NCI-H2107 (cell line): ENCODE measurements around the gene CPSF2.

Experiments
- DNase-seq: peaks from one replicate; lab custom pipeline; 2025; lab: John Stamatoyannopoulos, UW

Gene CPSF2

DNA sequence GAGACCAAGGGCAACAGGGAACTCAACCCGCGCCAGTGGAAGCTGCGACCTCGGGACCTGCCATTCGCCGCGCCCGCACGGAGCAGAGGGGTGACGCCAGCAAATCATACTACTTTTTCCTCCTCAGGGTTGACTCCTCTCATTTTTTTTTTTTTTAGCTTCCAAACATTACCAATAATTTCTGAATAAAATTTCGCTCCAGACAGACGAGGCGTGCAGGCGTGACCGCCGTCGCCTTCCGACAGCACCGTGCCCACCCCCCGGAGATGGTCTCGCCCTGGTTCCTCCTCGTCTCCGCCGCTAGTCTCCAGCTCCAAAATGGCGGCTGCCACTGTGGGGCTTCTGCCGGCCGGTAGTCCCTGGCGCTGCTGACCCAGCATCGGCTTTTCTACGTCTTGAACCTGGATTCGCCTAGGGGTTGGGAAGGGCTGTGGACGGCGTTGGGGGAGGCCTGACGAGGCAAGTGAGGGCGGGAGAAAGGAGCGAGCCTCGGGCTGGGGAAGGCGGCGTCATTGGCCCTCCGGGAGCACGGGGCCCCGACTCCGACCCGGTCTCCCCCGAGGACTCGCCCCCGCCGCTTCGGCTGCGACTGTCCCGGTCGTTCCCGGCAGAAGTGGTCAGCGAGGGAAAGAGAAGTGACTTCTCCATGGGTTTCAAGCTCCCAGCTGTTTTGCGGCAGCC is at the start of gene CPSF2, which contains the start of gene NDUFB1:
Gene CPSF2 (plus strand): TSS at position 300 of the 681 bp plus-strand sequence. CDS start 9,016 bp downstream, outside the sequence.
Gene NDUFB1 (minus strand): TSS at position 37 of the 681 bp plus-strand sequence. CDS start 4,069 bp downstream, outside the sequence.
- DNase-seq = peak; percentile 78

DNA sequence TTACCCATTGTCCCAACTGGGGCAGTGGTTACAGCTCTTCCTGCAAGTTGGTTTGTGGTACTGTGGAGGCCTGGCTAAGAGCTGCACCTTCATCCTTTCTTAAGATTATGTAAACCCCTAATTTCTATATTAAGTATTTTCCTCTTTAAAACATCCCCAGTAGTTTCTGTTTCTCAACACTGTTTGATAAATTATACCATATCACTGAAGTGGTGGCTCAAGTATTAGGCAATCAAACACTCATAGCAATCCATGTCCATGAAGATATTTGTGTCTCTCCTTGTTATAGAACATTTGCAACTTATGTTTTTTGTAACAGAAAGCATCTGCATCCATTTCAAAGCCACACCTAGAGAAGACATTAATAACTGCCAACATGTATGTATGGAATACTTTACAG is 47.2 kb upstream of the CPSF2 start:
- no peak for DNase-seq

DNA sequence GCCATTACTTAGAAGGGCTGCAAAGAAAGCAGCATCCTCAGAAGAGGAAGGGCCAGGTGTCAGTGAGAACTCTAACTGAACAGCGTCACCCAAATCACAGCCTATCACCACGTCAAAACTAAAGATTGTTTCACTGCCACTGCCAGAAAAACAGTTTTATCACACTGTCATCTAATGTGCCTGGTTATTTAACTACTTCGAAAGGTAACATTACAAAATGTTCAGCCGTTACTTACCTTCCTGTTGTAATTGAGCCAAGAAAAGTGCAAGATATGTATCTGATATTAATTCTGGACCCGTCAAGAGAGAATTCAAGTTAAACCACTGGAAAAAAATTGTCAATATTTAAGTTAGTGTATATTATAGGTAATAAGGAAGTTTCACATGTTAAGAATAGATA is 33.3 kb upstream of the CPSF2 start:
- no peak for DNase-seq

DNA sequence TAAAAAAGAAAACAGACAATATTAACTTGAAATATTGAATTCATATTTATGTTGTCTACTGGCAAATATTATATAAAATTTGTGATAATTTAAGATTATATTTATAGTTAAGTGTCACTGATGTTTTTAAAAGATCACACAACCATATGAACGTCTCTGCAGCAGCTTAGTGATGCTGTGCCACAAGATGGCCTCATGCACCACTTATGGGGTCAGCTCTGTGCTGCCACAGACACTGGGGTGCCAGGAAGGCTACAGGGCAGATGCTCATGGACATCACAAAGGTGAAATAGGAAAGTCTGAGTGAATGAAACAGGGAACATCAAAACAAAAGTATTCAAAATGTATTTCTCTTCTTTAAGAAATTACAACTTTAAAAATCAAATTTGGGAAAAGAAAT is 28.4 kb upstream of the CPSF2 start:
- no peak for DNase-seq

DNA sequence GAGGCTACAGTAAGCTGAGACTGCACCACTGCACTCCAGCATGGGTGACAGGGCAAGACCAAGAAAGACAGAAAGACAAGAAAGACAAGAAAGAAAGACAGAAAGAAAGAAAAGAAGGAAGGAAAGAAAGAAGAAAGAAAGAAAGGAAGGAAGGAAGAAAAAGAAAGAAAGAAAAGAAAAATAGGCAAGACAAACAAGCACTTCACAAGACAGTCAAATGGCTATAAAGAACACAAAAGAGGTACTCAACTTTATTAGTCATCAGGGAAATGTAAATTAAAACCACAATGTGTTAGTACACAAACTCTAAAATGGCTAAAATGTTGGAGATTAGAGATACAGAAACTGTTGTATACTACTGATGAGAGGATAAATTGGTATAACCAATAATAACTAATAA is 22.0 kb upstream of the CPSF2 start:
- DNase-seq = no peak

DNA sequence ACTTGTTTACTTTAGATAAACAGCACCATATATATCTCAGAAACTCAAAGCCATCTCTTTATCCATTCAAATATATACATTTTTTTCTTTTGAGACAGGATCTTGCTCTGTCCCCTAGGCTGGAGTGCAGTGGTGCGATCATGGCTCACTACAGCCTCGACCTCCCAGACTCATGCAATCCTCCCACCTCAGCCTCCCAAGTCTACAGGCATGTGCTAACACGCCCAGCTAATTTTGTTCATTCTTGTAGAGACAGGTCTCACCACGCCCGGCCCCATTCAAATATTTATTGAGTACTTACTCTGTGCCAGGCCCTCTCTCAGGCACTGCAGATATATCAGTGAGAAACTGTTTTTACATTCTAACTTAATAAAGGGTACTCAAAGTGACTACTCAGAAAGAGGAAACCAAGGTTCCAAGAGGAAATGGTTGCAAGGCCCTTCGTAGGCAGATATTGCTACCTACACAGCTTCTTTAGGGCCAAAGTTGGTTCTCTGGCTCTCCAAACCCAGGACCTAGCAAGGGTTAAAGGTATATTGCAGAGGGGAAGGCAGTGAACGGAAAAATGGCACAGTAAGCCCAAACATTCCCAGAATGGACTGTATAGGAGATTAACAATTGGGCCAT is 18.3 kb upstream of the CPSF2 start:
- no peak for DNase-seq

DNA sequence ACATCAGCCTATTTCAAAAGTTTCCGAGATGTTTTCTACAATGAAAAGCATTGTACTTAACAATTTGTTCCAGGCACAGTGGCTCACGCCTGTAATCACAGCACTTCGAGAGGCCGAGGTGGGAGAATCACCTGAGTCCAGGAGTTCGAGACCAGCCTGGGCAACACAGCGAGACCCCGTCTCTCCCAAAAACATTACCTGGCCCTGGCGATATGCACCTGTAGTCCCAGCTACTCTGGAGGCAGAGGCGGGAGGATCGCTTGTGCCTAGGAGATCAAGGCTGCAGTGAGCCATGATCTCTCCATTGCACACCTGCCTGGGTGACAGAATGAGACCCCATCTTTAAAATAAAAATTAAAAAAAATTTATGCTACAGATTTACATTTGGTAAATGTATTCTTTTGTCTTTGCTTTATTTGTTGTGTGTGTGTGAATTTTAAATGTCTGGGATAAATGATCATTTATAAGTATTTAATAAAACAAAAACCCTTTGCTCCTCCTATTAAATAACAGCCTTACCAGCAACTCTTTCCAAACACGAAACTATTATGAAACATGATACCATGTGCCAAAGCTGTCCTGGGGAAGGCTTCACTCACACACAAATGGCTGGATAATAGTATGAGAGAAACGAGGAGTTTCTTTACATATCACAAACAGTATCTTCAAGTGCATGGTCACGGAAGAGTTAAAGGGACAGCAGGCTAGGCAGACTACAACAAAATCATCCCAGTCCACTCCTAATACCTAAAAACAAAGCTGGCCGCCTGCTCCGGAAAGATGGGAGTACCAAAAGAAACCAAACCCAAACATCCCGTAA is 16.5 kb upstream of the CPSF2 start:
- DNase-seq = no peak

DNA sequence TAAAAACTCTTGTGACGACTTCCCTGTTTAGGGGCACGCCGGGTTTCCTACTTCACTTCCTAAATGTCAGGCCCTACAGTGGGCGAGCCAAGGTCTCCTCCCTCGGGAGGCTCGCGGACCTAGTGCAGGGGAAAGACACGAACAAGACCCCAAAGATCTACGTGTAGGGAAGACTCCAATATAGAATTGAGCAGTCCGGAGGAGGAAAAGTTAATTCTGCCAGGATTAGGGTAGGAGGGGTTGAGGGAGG is 16.0 kb upstream of the CPSF2 start:
- no peak for DNase-seq

DNA sequence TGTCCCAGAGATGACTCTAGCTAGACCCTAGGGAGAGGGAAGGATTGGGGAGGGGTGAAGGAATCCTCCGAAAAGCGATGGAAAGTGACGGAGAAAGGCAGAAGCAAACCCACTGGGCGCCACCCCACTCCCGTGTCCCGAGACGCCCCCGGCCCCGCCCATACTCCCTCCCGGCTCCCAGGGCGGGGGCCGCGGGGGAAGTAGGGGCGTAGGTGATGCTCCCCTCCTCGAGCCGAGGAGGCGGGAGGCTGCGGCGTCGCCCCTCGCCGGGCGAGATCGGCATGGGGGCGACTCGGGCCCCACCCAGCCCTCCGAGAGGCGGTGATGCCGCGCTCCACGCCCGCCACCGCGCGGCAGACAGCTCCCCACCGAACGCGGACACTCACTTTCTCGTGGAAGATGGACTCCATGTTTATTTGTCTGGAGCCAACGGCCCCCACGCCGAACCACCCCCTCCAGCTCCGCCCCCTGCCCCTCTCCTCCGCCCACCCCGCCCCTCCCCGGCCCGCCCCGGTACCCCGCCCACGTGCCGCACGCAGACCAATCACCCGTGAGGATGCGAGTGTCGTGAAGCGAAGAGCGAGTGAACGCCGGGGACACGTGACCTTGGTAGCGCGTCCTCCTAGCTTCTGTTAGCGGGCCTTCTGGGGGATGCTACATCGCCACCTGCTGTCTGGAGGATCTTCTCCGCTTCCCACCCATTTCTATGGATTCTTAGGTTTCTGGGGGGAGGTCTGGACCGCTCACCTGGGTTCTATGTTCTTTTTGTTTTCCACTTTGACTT is 15.4 kb upstream of the CPSF2 start, which contains the start of gene ATXN3:
Gene ATXN3 (minus strand): TSS at position 440 of the 784 bp plus-strand sequence. CDS start 30 bp downstream, at position 410.
- DNase-seq = peak; percentile 99

DNA sequence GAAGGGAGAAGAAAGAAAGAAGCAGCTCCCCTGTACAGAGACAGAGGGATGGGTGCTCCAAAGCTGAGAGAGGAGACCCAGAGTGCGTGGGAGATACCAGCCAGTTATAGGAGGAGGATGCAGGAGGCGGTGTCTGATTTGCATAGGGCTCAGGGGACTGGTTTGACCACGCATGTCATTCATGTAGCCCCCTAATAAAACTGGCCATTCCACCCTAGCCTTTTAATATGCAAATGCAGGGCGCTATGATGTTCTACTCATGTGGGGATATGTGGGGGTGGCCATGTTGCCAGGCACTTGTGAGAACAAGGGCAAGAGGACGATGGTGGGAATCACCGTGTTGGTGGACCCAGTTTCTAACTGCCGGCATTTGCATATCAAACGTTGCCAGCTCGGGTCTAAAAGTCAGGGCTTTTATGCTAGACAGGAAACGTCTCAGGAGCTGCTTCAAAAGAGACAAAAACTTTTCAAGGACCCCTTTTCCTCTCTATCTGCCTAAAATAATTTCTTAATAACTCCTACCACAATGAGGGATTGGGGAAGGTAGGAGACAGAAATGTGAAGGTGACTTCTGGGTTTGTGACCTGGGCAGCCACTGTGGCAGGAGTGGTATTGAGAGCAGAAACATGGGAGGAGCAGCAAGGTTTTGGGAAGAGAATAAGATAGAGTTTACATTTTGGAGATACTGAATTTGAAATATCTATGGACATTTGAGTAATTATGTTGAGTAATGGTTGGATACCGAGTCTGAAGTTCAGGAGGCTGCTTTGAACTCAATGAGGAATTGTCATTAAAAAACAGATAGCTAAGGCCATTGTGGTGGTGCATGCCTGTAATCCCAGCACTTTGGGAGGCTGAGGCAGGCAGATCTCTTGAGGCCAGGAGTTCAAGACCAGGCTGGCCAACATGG is 13.2 kb upstream of the CPSF2 start:
- DNase-seq = no peak

DNA sequence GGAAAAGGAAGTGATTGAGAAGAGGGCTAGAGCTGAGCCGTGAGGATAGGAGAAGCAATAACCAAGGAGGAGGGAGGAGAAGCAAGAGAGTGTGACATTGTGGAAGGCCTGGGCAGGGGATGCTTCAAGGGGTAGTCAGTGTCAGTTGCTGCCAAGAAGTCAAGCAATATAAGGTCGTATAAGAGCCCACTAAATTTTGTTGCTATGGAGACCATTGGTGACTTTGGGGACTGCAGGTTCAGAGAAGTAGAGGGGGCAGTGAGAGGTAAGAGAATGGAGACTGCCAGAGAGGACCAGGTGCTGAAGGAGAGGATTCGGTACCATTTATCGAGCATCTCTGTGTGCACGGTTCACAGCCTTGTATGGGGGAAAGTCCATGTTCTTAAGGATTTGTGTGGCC is 12.3 kb upstream of the CPSF2 start:
- DNase-seq = no peak

DNA sequence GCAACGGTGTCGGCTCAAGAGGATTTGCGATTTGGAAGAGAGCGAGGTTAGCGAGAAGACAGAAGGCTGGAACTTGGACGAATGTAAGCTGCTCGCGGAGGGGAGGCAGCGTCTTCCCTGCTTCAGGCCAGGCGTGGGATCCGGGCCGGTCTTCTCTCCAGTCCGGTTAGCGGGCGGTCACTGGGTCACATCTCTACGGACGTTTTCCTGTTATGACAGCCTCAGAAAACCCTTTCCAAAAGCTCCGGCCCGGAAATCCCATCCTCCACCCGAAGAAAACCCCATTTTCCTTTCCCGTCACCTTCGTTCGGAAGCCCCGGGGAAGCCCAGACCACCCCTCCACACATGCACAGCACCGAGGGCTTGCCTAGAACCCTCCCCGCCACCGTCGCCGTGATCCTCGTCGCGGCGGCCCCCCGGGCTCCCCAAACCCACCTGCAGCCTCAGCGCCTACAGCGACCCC is 531 bp upstream of the CPSF2 start:
- no peak for DNase-seq

DNA sequence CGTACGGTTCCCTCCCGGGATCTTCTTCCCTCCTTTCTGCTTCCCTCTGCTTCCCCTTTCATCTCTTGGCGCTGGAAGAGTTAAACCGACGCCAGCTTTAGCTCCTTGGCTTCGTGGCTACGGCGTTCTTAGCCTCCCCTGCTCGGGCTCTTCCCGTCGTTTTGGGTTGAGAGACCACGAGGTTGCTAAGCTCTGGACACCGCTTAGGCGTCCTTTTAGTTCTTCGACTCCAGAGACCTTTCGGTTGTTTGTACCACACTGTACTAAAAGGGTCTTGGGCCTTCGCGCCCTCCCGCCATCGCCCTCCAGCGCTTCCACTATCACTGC is 545 bp downstream of the CPSF2 start:
- DNase-seq = peak; percentile 7

DNA sequence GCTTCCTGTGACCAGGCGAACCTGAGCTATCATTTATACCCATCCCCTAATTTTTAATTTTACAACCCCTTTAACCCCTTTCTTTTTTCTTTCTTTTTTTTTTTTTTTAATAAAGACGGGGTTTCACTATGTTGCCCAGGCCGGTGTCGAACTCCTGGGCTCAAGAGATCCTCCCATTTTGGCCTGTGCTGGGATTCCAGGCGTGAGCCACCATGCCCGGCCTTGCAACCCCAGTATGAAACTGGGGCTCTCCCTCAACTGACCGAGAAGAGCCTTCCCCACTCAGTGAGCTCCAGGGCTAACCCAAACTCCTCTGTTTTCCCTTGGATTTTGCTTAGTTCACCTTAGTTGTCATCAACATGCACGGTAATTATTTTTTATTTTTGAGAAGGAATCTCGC is 992 bp downstream of the CPSF2 start:
- no peak for DNase-seq

DNA sequence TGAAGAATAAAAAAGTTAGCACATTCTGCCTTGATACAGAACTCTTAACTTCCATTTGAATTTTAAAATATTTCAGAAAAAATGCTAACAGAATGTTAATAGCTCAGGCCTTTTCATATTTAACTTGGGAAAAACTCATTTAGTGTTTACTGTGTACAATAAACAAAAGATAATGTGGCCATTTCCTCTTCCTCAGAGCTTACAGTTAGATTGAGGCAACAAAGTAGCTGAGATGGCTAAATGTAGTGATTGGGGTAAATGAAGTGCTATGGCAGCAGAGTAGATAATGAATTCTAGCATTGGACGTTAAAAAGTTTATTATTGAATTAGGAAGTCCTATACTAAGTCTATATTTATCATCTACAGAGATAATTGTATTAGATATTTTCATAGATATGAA is 12.7 kb downstream of the CPSF2 start:
- no peak for DNase-seq

DNA sequence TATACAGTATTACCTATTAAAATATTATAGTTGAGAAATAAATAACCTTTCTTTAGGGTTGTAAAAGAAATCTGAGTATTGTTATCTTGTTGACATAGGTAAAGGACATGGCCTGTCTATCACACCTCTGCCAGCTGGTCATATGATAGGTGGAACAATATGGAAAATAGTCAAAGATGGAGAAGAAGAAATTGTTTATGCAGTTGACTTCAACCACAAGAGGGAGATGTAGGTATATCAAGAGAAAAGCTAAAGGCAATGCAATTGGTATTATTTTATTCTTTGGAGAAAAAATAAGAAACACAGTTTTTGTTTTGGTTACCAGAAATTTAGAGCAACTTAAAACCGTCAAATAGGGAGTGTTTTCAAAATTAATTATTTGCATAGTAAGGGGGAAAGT is 13.5 kb downstream of the CPSF2 start:
- DNase-seq = no peak

DNA sequence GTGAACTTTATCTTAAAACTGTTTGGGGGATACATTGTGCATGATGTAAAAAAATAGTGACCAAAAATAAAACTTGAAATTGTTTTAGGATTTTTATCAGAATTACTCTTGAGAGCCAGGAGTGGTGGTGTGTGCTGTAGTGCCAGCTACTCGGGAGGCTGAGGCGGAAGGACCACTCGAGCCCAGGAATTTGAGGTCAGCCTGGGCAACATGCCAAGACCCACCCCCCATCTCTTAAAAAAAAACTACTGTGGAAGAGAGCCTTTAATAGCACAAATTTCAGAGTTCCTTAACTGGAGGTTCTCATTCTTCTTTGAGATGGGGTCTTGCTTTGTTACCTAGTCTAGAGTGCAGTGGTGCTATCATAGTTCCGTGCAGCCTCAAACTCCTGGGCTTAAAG is 21.5 kb downstream of the CPSF2 start:
- DNase-seq = no peak

DNA sequence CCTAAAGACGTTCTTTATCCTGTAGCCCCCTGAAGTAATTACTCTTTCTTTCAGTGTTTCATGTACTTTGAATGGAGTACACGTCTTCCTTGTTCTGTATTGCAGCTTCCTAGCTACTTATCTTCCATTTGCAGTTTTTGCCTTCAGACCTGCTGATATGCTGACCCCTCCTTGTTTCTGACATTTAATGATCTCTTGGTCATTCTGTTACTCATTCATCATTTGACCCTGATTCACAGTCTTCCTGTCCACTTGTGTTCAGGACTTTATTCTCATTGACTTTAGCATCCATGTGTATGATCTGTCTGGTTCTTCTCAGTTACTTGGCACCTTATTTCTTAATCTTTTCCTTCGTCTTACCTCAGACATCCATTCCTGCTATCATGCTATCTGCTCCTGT is 22.2 kb downstream of the CPSF2 start:
- no peak for DNase-seq

DNA sequence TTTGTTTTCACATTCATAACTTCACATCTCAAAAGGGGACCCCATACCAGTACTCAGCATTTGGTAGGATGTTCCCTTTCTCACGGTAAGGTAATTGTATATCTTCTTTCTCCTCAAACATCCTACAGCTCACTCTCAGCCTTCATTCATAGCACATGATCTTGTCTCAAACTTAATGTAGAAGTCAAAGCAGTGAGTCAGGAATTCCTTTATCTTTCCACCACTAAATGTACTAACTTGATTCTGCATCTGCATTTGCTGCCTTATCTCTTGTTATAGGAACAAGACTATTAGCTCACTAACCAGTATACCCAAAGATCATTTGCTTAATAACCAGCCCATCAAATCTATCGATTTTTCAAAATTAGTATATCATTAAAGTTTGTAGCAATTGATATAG is 22.9 kb downstream of the CPSF2 start:
- no peak for DNase-seq

DNA sequence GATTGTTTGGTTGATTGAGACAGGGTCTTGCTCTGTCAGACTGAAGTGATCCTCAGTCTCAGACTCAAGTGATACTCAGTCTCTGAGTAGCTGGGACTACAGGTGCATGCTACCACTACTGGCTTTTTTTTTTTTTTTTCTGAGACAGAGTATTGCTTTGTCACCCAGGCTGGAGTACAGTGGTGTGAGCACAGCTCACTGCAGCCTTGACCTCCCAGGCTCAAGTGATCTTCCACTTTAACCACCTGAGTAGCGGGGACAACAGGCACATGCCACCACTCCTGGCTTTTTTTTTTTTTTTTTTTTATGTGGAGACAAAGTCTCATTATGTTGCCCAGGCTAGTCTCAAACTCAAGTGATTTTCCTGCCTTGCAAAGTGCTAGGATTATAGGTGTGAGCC is 31.8 kb downstream of the CPSF2 start:
- DNase-seq = no peak

DNA sequence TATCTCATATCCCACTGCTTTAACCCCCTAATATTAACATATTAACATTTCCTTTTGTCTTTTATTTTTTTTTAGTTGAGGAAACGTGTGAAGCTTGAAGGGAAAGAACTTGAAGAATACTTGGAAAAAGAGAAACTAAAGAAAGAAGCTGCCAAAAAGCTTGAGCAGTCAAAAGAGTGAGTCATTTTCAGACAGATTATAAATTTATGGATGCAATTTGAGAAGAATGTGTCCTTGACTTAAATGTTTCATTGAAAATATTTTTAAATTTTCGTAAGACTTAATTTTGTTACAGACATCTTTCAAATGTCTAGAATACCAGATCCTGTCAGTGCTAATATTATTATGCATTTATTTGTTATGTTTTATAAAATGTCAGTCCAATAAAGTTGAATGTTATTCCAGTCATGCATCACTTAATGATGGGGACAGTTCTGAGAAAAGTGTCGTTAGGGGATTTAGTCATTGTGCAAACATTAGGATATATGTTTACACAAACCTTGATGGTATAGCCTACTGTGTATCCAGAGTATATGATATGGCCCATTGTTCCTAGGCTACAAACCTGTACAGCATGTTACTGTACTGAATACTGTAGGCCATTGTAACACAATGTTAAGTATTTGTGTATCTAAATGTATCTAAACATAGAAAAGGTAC is 32.6 kb downstream of the CPSF2 start:
- no peak for DNase-seq
